NCI-H69 (cell line): Measurements from ENCODE around the gene NTN1.

Source experiments
- DNase-seq: peaks from one replicate; lab custom pipeline; 2025; lab: John Stamatoyannopoulos, UW

NTN1 gene

GRCh38 chr17:9272501-9273200 is 251.3 kb downstream of the NTN1 start:
- DNase-seq: no peak

GRCh38 chr17:9273428-9274391 is 252.4 kb downstream of the NTN1 start:
- no peak for DNase-seq

- no peak for DNase-seq
These were observed 253.7 kb downstream of the NTN1 start for GRCh38 chr17:9274973-9275372.

GRCh38 chr17:9279893-9280292 is 258.6 kb downstream of the NTN1 start:
- no peak for DNase-seq

- DNase-seq: no peak
These were observed 262.6 kb downstream of the NTN1 start for GRCh38 chr17:9283909-9284308.

GRCh38 chr17:9284884-9285283 is 263.6 kb downstream of the NTN1 start:
- no peak for DNase-seq

- DNase-seq: no peak
These were observed 264.5 kb downstream of the NTN1 start for GRCh38 chr17:9285602-9286427.

- DNase-seq: no peak
These were observed 265.1 kb downstream of the NTN1 start for GRCh38 chr17:9286434-9286833.

GRCh38 chr17:9287306-9287705 is 266.0 kb downstream of the NTN1 start:
- DNase-seq: no peak

- no peak for DNase-seq
These were observed 268.9 kb downstream of the NTN1 start for GRCh38 chr17:9290226-9290613.

- DNase-seq: no peak
These were observed 270.7 kb downstream of the NTN1 start for GRCh38 chr17:9291912-9292560.

GRCh38 chr17:9292561-9292941 is 271.2 kb downstream of the NTN1 start:
- no peak for DNase-seq
